Thoracic aorta (tissue), 2 donors: ENCODE measurements around the gene CALHM1. TPM values are rescaled to one million over a fixed set of nuclear protein-coding genes. Genes with fewer than 3 reads are reported as not detected.

Experiments used
- ATAC-seq: fragments of 150-250 bp; one replicate; pipeline ENCODE4 v1.8.0; 2017; ENCODE audit warnings: low read depth; ENCODE audit not compliant: insufficient number of reproducible peaks, low FRiP score
- DNase-seq: peaks from one replicate; pipeline ENCODE4 v3.0.0-alpha.2; 2020; ENCODE audit warnings: low spot score
- H3K27ac ChIP-seq, 2 donors: fragments of 200-600 bp; sonication (generic); 1 replicate in 1 of 2; 2 replicates in 1 of 2; pipeline ENCODE4 v1.5.1; 2016; ENCODE audit warnings: mild to moderate bottlenecking in 2 of 2, moderate library complexity in 2 of 2
- H3K27me3 ChIP-seq: fragments of 200-600 bp; sonication (generic); replicated peaks from 2 replicates; pipeline ENCODE4 v1.6.0; 2016; ENCODE audit warnings: mild to moderate bottlenecking; ENCODE audit not compliant: insufficient read depth
- H3K36me3 ChIP-seq: fragments of 200-600 bp; sonication (generic); one replicate; pipeline ENCODE4 v1.5.1; 2016
- H3K4me1 ChIP-seq, 2 donors: fragments of 200-600 bp; sonication (generic); 1 replicate in 1 of 2; 2 replicates in 1 of 2; pipeline versions ENCODE4 v1.5.1 to v1.6.0; 2016; ENCODE audit warnings: low read depth in 2 of 2, mild to moderate bottlenecking in 1 of 2; ENCODE audit not compliant: control insufficient read depth in 1 of 2
- H3K4me3 ChIP-seq: fragments of 200-600 bp; sonication (generic); 2 replicates; pipeline ENCODE4 v1.5.1; 2016; ENCODE audit warnings: mild to moderate bottlenecking
- H3K9me3 ChIP-seq: fragments of 200-600 bp; sonication (generic); 2 replicates; pipeline ENCODE4 v1.5.1; 2016
- CTCF ChIP-seq: fragments of 200-600 bp; sonication (generic); IDR thresholded peaks from one replicate; pipeline ENCODE4 v1.5.1; 2019; ENCODE audit warnings: antibody characterized with exemption
- total RNA-seq, 2 donors: library from RNA; depleted of rRNA; stranded (reverse); fragments of >200 nt; gene quantifications; one replicate each; pipeline versions ENCODE4 v1.1.0 to v1.2.3, GENCODE V29; 2016

The CALHM1 gene
- total RNA-seq, 2 donors from 2014 or later, result not detected

GRCh38 chr10:103441611-103442010 lies 17.1 kb downstream of the CALHM1 start:
- no peaks in the 10 kb centered on the region for H3K9me3 ChIP-seq
- DNase-seq (no peak), ATAC-seq (no peak)
- H3K27me3 ChIP-seq, result no peaks in the 10 kb centered on the region
- H3K4me1 ChIP-seq, result peaks cover 27 to 34% of the 10 kb centered on the region in 2 donors
- TF ChIP-seq CTCF, result no peak
- peak overlapping the region in 1 of 2 donors; percentile 48 for H3K27ac ChIP-seq
- H3K4me3 ChIP-seq, result no peak overlapping the region
- peaks cover 50% of the 10 kb centered on the region for H3K36me3 ChIP-seq

- DNase-seq (no peak), ATAC-seq (no peak)
- no peaks in the 10 kb centered on the region for H3K9me3 ChIP-seq
- H3K36me3 ChIP-seq, result peaks cover 50% of the 10 kb centered on the region
- no peak overlapping the region for H3K4me3 ChIP-seq
- TF ChIP-seq CTCF, result no peak
- H3K27me3 ChIP-seq, result no peaks in the 10 kb centered on the region
- peaks cover 25 to 30% of the 10 kb centered on the region in 2 donors for H3K4me1 ChIP-seq
- no peak overlapping the region for H3K27ac ChIP-seq
Observed at GRCh38 chr10:103441206-103441605, 17.5 kb downstream of the CALHM1 start.

GRCh38 chr10:103440416-103440815 lies 18.3 kb downstream of the CALHM1 start:
- Histone ChIP-seq H3K9me3 (no peaks in the 10 kb centered on the region), H3K27ac (no peak overlapping the region), H3K4me1 (peaks cover 20 to 25% of the 10 kb centered on the region in 2 donors), H3K27me3 (no peaks in the 10 kb centered on the region), H3K4me3 (no peak overlapping the region), H3K36me3 (peaks cover 50% of the 10 kb centered on the region)
- ATAC-seq (no peak), DNase-seq (no peak)
- TF ChIP-seq CTCF, result no peak

GRCh38 chr10:103439776-103440175 lies 18.9 kb downstream of the CALHM1 start:
- Histone ChIP-seq H3K4me1 (peaks cover 14 to 19% of the 10 kb centered on the region in 2 donors), H3K9me3 (no peaks in the 10 kb centered on the region), H3K36me3 (peaks cover 50% of the 10 kb centered on the region), H3K27ac (no peak overlapping the region), H3K4me3 (no peak overlapping the region), H3K27me3 (no peaks in the 10 kb centered on the region)
- ATAC-seq (no peak), DNase-seq (no peak)
- TF ChIP-seq CTCF, result no peak

GRCh38 chr10:103433858-103434257 lies 24.8 kb downstream of the CALHM1 start:
- ATAC-seq (no peak), DNase-seq (no peak)
- H3K36me3 ChIP-seq, result peaks cover 31% of the 10 kb centered on the region

More at GRCh38 chr10:103433858-103434257, 24.8 kb downstream of the CALHM1 start:
- no peaks in the 10 kb centered on the region for H3K9me3 ChIP-seq
- no peaks in the 10 kb centered on the region for H3K4me1 ChIP-seq
- H3K4me3 ChIP-seq, result no peak overlapping the region
- H3K27me3 ChIP-seq, result no peaks in the 10 kb centered on the region
- no peak for TF ChIP-seq CTCF
- H3K27ac ChIP-seq, result no peak overlapping the region
